Kidney (tissue), 14 donors: Measurements from ENCODE around the gene SOX13. TPM values are rescaled to one million over a fixed set of nuclear protein-coding genes. Genes with fewer than 3 reads are reported as not detected.

Experiments used
- DNase-seq, 5 donors: peaks; one replicate each; pipeline ENCODE4 v3.0.0-alpha.2; 2013 to 2020
- FAIRE-seq: peaks from 2 replicates; lab custom pipeline; 2012; peaks lifted over from hg19 to GRCh38; lab: Jason Lieb, UNC
- H3K27ac ChIP-seq, 2 donors: one replicate each; pipeline ENCODE4 v1.7.0; 2013; ENCODE audit warnings: low read depth in 2 of 2, low read length in 2 of 2, inconsistent platforms in 1 of 2
- H3K27me3 ChIP-seq: one replicate; pipeline ENCODE4 v1.7.1; 2013; ENCODE audit warnings: low read length, inconsistent platforms; ENCODE audit not compliant: control insufficient read depth, insufficient read depth
- H3K36me3 ChIP-seq, 3 donors: one replicate each; pipeline versions ENCODE4 v1.7.0 to v1.7.1; 2013; ENCODE audit warnings: low read length in 3 of 3, control low read depth in 1 of 3, inconsistent platforms in 1 of 3; ENCODE audit not compliant: insufficient read depth in 3 of 3, control insufficient read depth in 2 of 3
- H3K4me1 ChIP-seq, 3 donors: one replicate each; pipeline versions ENCODE4 v1.7.0 to v1.7.1; 2013; ENCODE audit warnings: low read length in 3 of 3, inconsistent platforms in 1 of 3, low read depth in 1 of 3; ENCODE audit not compliant: control insufficient read depth in 2 of 3, insufficient read depth in 2 of 3
- H3K4me3 ChIP-seq, 3 donors: one replicate each; pipeline versions ENCODE4 v1.7.0 to v1.8.1; 2013; ENCODE audit warnings: low read length in 3 of 3, control low read depth in 1 of 3, inconsistent platforms in 1 of 3
- H3K9ac ChIP-seq, 3 donors: one replicate each; pipeline versions ENCODE4 v1.7.0 to v1.7.1; 2013; ENCODE audit warnings: low read length in 3 of 3, control low read depth in 1 of 3, inconsistent platforms in 1 of 3
- H3K9me3 ChIP-seq, 3 donors: one replicate each; pipeline versions ENCODE4 v1.7.0 to v1.7.1; 2013; ENCODE audit warnings: low read length in 3 of 3, control low read depth in 1 of 3, inconsistent platforms in 1 of 3; ENCODE audit not compliant: control insufficient read depth in 2 of 3, insufficient read depth in 1 of 3
- CTCF ChIP-seq: IDR thresholded peaks from 3 replicates; pipeline ENCODE4 v1.5.1; 2012; ENCODE audit warnings: mild to moderate bottlenecking, moderate library complexity, borderline replicate concordance; ENCODE audit not compliant: insufficient read depth; ENCODE audit errors: extremely low read depth
- intact Hi-C: fragments of 100-400 bp; cut with DNase I; formaldehyde crosslinking; loops from one replicate; pipeline ENCODE4 v1.11.1; 2022
- polyA plus RNA-seq: library from polyadenylated mRNA; stranded (reverse); fragments of 350-450 nt; fragmentation: Illumina TruSeq; extraction: RNeasy Lipid Tissue Mini Kit (QIAGEN cat#74804); gene quantifications from one replicate; pipeline ENCODE4 v1.2.3, GENCODE V29; 2014; ENCODE audit warnings: low read depth, low replicate concordance; ENCODE audit not compliant: insufficient read depth
- total RNA-seq: library from RNA; stranded (reverse); fragmentation: NEBNext Ultra II Directional; extraction: Animal tissue kit (Norgen Biotek cat#: 25700); gene quantifications from one replicate; pipeline ENCODE4 v1.2.1, GENCODE V29; 2021
- donor health status: control.
- donor health status: control.
- donor health status: control.
- donor health status: control.
- donor health status: control.
- donor health status: DM: yes; HTN: yes; CAD: no.
- donor health status: Normal renal cell carcinoma (clear cell type).

SOX13 gene
- total and polyA plus RNA-seq, 2 donors from 2014 or later, result 23.9 to 55.2 TPM

- no peak overlapping the region for H3K9ac ChIP-seq
- DNase-seq (no peak), FAIRE-seq (no peak)
- H3K4me3 ChIP-seq, result no peak overlapping the region
- no peaks in the 10 kb centered on the region for H3K36me3 ChIP-seq
- H3K4me1 ChIP-seq, result peaks cover 0 to 2% (median 0%) of the 10 kb centered on the region in 3 donors
- no peak overlapping the region for H3K27ac ChIP-seq
- TF ChIP-seq CTCF, result no peak
- H3K27me3 ChIP-seq, result no peaks in the 10 kb centered on the region
- intact Hi-C loops, result no loop called here
- H3K9me3 ChIP-seq, result no peaks in the 10 kb centered on the region
Observed at GRCh38 chr1:204067935-204068334, 5.0 kb upstream of the SOX13 start.

- H3K36me3 ChIP-seq, result no peaks in the 10 kb centered on the region
- H3K9me3 ChIP-seq, result no peaks in the 10 kb centered on the region
- FAIRE-seq, result no peak
- intact Hi-C loops, result no loop called here
- H3K9ac ChIP-seq, result no peak overlapping the region
- H3K4me3 ChIP-seq, result no peak overlapping the region
- no peaks in the 10 kb centered on the region for H3K27me3 ChIP-seq
- DNase-seq, result no peak
- H3K27ac ChIP-seq, result no peak overlapping the region
- peaks cover 0 to under 1% (median 0%) of the 10 kb centered on the region in 3 donors for H3K4me1 ChIP-seq
- TF ChIP-seq CTCF, result no peak
Observed at GRCh38 chr1:204069887-204070286, 3.0 kb upstream of the SOX13 start.

- no peaks in the 10 kb centered on the region for H3K9me3 ChIP-seq
- no peaks in the 10 kb centered on the region for H3K27me3 ChIP-seq
- FAIRE-seq, result no peak
- DNase-seq, result no peak
- no peak overlapping the region for H3K27ac ChIP-seq
- H3K36me3 ChIP-seq, result no peaks in the 10 kb centered on the region
- H3K4me1 ChIP-seq, result peaks cover 0 to 7% (median under 1%) of the 10 kb centered on the region in 3 donors
- H3K9ac ChIP-seq, result no peak overlapping the region
- H3K4me3 ChIP-seq, result no peak overlapping the region
- intact Hi-C loops, result no loop called here
- no peak for TF ChIP-seq CTCF
Observed at GRCh38 chr1:204070895-204071294, 2.0 kb upstream of the SOX13 start.

- no peak for TF ChIP-seq CTCF
- Histone ChIP-seq H3K9me3 (no peaks in the 10 kb centered on the region), H3K36me3 (no peaks in the 10 kb centered on the region), H3K4me1 (peaks cover 0 to 25% (median 19%) of the 10 kb centered on the region in 3 donors), H3K27ac (peak overlapping the region; percentile 88 to 91), H3K4me3 (peak overlapping the region; percentile 77 to 95 (median 80)), H3K27me3 (no peaks in the 10 kb centered on the region), H3K9ac (peak overlapping the region; percentile 46 to 91 (median 81))
- peak; percentile 48 to 82 (median 68) for DNase-seq
- no peak for FAIRE-seq
- intact Hi-C loops, result no loop called here
Observed at GRCh38 chr1:204073837-204074273, 940 bp downstream of the SOX13 start.
